Stimulated activated CD4-positive, alpha-beta T cell treated with anti-CD3 and anti-CD28 coated beads, TNF-alpha, amount 100 ng/mL, for 4 hours (primary cell): Measurements from ENCODE around the gene CT45A1.
A peak's percentile ranks its signal among the peaks of the same experiment; 100 is the strongest.
"Not testable (repeated sequence)": the region's sequence is repeated elsewhere in the genome, so short reads cannot be mapped to it uniquely, and the experiment has no call there.

Experiments used
- DNase-seq, 3 experiments: peaks; one replicate each; pipeline ENCODE4 v3.0.0-alpha.2; 2020; ENCODE audit warnings: low read depth in 3 of 3

CT45A1 gene, protein sequence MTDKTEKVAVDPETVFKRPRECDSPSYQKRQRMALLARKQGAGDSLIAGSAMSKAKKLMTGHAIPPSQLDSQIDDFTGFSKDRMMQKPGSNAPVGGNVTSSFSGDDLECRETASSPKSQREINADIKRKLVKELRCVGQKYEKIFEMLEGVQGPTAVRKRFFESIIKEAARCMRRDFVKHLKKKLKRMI

DNA sequence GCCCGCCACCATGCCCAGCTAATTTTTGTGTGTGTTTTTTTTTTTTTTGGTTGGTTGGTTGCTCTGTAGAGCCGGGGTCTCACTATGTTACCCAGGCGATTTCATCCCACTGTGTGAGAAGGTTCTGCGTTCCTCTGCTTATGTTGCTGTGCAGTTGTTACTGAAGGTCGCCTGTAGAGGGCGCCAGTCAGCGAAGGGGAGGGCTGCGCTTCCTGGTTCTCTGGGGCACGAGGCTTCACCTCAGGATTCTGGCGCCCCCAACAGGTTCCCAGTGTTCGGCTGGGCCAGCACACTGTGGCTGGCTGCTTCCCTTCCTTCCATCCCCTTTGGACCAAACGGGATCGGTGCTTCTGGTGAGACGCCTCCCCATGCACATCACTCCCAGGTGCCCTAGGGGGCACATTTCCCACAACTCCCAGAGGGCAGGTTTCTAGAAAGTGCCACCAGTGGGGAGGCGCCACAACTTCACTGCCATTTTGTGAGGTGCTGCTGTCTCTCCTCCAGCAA, at the start of gene CT45A1:
CT45A1 (plus strand) TSS at position 457 of the 507 bp plus-strand sequence. CDS start 5,302 bp downstream, outside the sequence.
- DNase-seq: not testable (repeated sequence)

DNA sequence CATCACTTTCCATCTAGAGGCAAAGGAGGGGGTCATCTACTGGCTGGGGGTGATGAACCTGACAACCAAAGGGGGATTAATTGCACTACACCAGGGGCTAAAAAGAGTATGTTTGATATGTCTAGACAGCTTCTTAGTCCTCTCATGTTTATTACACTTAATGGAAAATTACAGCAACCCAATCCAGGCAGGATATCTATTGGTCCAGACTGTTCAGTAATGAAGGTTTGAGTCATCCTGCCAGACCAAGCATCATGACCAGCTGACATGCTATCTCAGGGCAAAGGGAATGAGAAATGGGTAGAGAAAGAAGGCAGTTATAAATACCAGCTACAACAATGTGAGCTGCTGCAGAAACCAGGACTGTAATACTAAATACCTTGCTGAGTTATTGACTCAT, 40.5 kb upstream of the CT45A1 start:
- not testable (repeated sequence) for DNase-seq

DNA sequence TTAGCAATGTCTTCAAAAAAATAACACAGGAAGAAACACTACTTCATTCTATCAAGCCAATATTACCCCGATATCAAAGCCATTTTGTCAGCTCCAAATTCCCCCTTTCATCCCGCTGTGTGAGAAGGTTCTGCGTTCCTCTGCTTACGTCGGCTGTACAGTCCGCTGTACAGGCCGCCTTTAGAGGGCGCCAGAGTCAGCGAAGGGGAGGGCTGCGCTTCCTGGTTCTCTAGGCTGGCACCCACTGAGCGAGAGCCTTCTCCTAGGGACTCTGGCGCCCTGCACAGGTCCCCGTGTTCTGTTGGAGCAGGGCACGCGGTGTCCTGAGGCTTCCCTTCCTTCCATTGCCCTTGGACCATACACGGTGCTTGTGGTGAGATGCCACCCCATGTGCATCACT, 25.3 kb upstream of the CT45A1 start:
- DNase-seq: no peak

DNA sequence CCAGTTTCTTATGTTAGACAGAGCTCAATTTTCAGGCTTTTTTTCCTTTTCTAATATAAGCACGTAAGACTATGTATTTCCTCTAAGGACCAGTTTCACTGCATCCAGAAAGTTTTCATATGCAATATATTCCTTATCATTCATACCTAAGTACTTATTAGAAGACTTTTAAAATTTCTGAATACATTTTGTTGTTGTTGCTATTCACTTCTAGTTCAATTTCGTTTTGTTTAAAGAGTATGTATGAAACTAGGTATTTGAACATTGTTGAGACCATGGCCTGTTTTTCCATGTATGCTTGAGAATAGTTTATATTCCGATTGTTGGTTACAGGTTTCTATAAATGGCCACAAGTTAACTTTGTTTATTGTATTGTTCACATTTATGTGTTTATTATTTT, 18.0 kb upstream of the CT45A1 start:
- DNase-seq: no peak

DNA sequence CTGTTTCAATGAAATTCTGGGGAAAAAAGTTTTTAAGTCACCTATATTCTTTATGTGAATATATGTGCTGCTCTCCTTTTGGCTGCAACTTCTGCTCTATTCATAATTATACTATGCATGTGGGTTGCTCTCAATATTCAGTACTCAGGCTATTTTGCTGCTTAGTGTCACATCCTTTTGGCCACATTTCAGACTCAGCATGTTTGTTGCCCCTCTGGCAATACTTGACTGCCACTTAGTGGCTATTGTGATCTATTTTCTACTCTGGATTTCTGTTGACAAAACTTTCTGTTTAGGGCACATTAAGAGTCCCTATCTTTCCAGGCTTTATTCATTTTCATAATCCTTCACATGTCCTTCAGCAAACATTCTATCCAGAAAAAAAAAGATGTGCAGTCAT, 15.8 kb upstream of the CT45A1 start:
- no peak for DNase-seq

DNA sequence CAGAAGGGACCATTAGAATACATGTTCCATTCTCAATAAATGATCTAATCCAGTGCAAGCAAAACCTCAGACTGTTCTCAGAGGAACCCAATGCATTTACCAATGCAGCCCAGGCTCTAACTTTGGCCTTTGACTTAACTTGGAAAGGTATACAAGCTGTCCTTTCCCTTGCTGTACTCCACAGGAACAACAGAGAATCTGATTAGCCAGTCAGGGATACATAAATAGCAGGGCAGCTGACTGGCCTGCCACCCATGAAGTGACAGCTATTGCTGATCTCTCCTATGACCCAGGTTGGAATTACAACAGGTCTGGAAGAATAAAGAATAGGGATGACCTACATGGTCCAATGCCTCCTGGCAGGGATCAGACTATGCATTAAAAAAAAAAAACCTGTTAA, 14.5 kb upstream of the CT45A1 start:
- DNase-seq: no peak

DNA sequence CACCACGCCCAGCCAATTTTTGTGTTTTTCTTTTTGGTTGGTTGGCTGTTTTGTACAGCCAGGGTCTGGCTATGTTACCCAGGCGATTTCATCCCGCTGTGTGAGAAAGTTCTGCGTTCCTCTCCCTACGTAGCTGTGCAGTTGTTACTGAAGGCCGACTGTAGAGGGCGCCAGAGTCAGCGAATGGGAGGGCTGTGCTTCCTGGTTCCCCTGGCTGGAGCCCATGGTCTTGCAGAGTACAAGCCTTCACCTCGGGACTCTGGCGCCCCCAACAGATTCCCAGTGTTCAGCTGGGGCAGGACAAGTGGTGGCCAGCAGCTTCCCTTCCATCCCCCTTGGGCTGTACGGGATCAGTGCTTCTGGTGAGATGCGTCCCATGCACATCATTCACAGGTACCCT, 5.6 kb upstream of the CT45A1 start:
- DNase-seq: no peak

DNA sequence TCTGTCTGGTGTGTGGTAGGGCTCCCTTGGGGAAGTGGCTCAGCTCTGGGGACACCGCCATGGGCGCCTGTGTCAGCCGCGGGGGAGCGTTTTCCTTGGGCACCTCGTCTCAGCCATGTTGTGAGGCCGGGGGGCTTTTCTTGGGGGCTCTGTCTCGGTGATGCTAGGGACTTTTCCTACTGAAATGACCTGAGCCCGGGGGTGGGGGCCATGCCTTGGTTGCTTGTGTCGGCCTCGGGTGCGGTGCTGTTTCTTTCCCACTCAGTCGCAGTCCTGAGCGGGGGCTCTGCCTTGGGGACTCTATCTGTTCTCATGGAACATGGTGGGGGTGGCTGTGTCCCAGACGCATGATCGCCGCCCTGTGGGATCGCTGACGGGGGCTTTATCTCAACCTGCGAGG, 356 bp downstream of the CT45A1 start:
- no peak for DNase-seq

DNA sequence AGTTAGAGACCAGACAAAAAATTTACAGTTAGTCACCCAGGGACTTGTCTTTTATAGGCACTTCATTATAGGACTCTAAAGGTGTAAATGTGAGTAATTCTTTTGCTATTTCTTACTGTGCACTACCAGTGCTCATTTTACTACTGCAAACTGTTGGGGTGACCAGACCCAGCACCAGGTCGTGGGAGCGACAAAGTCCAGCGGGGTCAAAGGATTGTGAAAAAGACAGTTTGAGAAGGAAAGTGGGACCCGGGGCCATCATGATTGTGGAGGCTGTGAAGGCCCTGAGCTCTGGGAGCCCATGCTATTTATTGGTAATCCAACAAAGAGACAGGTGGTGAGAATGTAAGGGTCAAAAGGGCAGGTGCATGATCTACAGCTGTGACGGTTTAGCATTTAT, 21.2 kb downstream of the CT45A1 start:
- not testable (repeated sequence) for DNase-seq

DNA sequence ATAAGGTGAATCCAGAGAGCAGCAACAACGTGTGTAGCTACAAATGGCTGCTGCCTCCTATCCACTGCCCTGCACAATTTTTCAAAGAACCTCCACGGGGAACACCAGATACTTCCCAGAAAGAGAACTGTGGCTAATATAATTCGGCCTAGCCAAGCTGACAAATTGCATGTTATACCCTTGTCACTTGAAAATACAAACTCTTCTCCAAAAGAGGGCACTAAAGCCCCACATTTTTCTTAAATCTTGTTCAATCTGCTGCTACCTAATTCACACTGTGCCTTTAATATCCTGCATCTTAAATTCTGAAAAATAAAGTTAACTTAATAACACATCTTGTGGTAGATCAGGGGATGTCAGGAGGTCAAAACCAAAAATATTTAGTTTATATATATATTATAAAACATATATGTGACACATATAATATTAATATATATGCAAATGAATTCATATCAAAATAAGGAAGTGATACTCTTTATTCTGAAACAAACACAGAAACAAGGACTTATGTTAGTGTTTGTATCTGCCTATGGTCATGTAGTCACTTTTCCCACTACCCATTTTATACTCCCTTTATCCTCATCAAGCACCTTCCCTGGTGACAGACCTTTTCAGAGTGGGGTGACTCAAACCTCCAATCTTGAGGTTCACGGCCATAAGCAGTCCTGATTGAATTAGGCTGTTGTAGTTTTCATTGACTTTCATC, 24.1 kb downstream of the CT45A1 start:
- no peak for DNase-seq

DNA sequence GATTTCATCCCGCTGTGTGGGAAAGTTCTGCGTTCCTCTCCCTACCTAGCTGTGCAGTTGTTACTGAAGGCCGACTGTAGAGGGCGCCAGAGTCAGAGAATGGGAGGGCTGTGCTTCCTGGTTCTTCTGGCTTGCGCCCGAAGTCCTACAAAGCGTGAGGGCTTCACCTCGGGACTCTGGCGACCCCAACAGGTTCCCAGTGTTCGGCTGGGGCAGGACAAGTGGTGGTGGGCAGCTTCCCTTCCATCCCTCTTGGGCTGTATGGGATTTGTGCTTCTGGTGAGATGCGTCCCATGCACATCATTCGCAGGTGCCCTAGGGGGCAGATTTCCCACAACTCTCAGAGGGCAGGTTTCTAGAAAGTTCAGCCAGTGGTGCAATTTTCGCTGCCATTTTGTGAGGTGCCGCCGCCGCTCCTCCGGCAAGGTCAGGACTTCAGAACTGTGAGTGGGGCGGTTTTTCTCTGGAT, 27.3 kb downstream of the CT45A1 start:
- peak in 2 of 3 experiments; percentile 0 to 17 for DNase-seq

DNA sequence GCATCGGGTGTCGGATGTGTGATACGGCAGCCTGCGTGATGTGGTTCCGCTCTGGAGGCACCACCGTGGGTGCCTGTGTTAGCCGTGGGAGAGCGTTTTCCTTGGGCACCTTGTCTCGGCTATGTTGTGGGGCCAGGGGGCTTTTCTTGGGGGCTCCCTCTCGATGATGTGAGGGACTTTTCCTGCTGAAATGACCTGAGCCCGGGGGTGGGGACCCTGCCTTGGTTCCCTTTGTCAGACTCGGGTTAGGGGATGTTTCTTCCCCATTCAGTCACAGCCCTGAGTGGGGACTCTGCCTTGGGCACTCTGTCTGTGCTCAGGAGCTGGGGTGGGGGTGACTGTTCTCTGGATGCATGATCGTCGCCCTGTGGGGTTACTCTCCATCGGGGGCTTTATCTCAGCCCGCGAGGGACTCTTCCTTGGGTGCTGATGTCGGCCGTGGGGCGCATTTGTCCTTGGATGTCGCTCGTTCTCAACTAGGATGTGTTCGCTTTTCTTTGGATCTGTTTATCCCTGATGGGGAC, 27.8 kb downstream of the CT45A1 start:
- no peak for DNase-seq

DNA sequence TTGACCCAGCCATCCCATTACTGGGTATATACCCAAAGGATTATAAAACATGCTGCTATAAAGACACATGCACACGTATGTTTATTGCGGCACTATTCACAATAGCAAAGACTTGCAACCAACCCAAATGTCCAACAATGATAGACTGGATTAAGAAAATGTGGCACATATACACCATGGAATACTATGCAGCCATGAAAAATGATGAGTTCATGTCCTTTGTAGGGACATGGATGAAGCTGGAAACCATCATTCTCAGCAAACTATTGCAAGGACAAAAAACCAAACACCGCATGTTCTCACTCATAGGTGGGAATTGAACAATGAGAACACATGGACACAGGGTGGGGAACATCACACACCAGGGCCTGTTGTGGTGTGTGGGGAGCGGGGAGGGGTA, 31.3 kb downstream of the CT45A1 start:
- not testable (repeated sequence) for DNase-seq

DNA sequence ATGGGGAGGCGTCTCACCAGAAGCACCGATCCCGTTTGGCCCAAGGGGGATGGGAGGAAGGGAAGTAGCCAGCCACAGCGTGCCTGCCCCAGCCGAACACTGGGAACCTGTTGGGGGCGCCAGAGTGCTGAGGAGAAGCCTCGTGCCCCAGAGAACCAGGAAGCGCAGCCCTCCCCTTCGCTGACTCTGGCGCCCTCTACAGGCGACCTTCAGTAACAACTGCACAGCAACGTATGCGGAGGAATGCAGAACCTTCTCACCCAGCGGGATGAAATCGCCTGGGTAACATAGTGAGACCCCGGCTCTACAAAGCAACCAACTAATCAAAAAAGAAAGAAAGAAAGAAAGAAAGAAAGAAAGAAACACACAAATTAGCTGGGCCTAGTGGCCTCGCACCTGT, 54.7 kb downstream of the CT45A1 start, which contains the start of gene CT45A3:
CT45A3 (minus strand) TSS at position 101 of the 400 bp plus-strand sequence. CDS start 3,747 bp downstream, outside the sequence.
- not testable (repeated sequence) for DNase-seq
